Activated CD8-positive, alpha-beta T cell treated with anti-CD3 and anti-CD28 coated beads for 36 hours (primary cell): Measurements from ENCODE around the gene MICAL3. TPM values are rescaled to one million over a fixed set of nuclear protein-coding genes. Genes with fewer than 3 reads are reported as not detected.

Experiments used
- ATAC-seq: fragments of 200-7000 bp; cut with Tn5 transposase; one replicate; pipeline ENCODE4 v1.10.0; 2021; ENCODE audit warnings: mild to moderate bottlenecking, moderate library complexity
- CTCF ChIA-PET: fragments of 350-600 bp; sonication (Branson Sonifier 250); formaldehyde crosslinking; loops from one replicate; lab custom pipeline; 2021; ENCODE audit warnings: antibody characterized with exemption; lab: Charles Lee
- POLR2A ChIA-PET: fragments of 350-600 bp; sonication (Branson Sonifier 250); formaldehyde crosslinking; loops from one replicate; lab custom pipeline; 2021; ENCODE audit warnings: antibody characterized with exemption; lab: Charles Lee
- DNase-seq: peaks from one replicate; pipeline ENCODE4 v3.0.0-alpha.2; 2020
- H3K27ac Mint-ChIP-seq: one replicate; pipeline ENCODE4 v1.8.0; 2021; ENCODE audit warnings: mild to moderate bottlenecking, mixed read lengths
- H3K27me3 Mint-ChIP-seq: one replicate; pipeline ENCODE4 v1.8.0; 2021; ENCODE audit warnings: mixed read lengths
- H3K36me3 Mint-ChIP-seq: one replicate; pipeline ENCODE4 v1.8.0; 2021; ENCODE audit warnings: low read depth, mixed read lengths
- H3K4me1 Mint-ChIP-seq: one replicate; pipeline ENCODE4 v1.8.0; 2021; ENCODE audit warnings: low read depth, mixed read lengths
- H3K4me3 Mint-ChIP-seq: one replicate; pipeline ENCODE4 v1.8.0; 2021; ENCODE audit warnings: mild to moderate bottlenecking, moderate library complexity, mixed read lengths
- H3K9me3 Mint-ChIP-seq: one replicate; pipeline ENCODE4 v1.8.0; 2021; ENCODE audit warnings: mixed read lengths
- CTCF ChIP-seq: fragments of 200-600 bp; IDR thresholded peaks from one replicate; pipeline ENCODE4 v1.8.0; 2022; ENCODE audit warnings: antibody characterized with exemption, mild to moderate bottlenecking
- intact Hi-C: fragments of 100-400 bp; cut with micrococcal nuclease; formaldehyde crosslinking; loops from one replicate; pipeline ENCODE4 v1.10.0; 2022
- total RNA-seq, 2 experiments: library from RNA; stranded (reverse); gene quantifications; one replicate each; pipeline ENCODE4 v1.2.3, GENCODE V29; 2021

Gene MICAL3
- total RNA-seq, 2 experiments from 2014 or later, result 31.6 to 32.4 TPM

- ChIA-PET CTCF (no interaction called here), POLR2A (no interaction called here)
- intact Hi-C loops, result no loop called here
- H3K4me3 Mint-ChIP-seq, result no peak overlapping the region
- H3K27me3 Mint-ChIP-seq, result no peaks in the 10 kb centered on the region
- no peak for TF ChIP-seq CTCF
- DNase-seq, result no peak
- no peak overlapping the region for H3K27ac Mint-ChIP-seq
- H3K9me3 Mint-ChIP-seq, result no peaks in the 10 kb centered on the region
- H3K36me3 Mint-ChIP-seq, result no peaks in the 10 kb centered on the region
- no peaks in the 10 kb centered on the region for H3K4me1 Mint-ChIP-seq
- no peak for ATAC-seq
These were observed 73.6 kb downstream of the MICAL3 start for GRCh38 chr22:17950651-17951214.

GRCh38 chr22:17949642-17950473, 74.5 kb downstream of the MICAL3 start:
- Mint-ChIP-seq H3K4me1 (no peaks in the 10 kb centered on the region), H3K27me3 (no peaks in the 10 kb centered on the region), H3K27ac (no peak overlapping the region), H3K36me3 (no peaks in the 10 kb centered on the region), H3K9me3 (no peaks in the 10 kb centered on the region), H3K4me3 (no peak overlapping the region)
- ChIA-PET CTCF (no interaction called here), POLR2A (interaction anchor here (0.6 kb wide), 1 partner anchor 105 kb away, joined by 3 read pairs; no protein-coding TSS in a partner anchor)
- intact Hi-C loops, result no loop called here
- no peak for TF ChIP-seq CTCF
- no peak for ATAC-seq
- no peak for DNase-seq

GRCh38 chr22:17948101-17948500, 76.3 kb downstream of the MICAL3 start:
- Mint-ChIP-seq H3K4me3 (no peak overlapping the region), H3K4me1 (no peaks in the 10 kb centered on the region), H3K36me3 (no peaks in the 10 kb centered on the region), H3K27ac (no peak overlapping the region), H3K9me3 (no peaks in the 10 kb centered on the region), H3K27me3 (no peaks in the 10 kb centered on the region)
- no peak for TF ChIP-seq CTCF
- intact Hi-C loops, result no loop called here
- CTCF ChIA-PET, result no interaction called here
- ATAC-seq, result no peak
- DNase-seq, result no peak
- POLR2A ChIA-PET, result no interaction called here

- no peak overlapping the region for H3K27ac Mint-ChIP-seq
- POLR2A ChIA-PET, result interaction anchor here (1.0 kb wide), 1 partner anchor 50 kb away, joined by 3 read pairs; no protein-coding TSS in a partner anchor
- no peaks in the 10 kb centered on the region for H3K9me3 Mint-ChIP-seq
- H3K36me3 Mint-ChIP-seq, result no peaks in the 10 kb centered on the region
- no peaks in the 10 kb centered on the region for H3K27me3 Mint-ChIP-seq
- DNase-seq (no peak), ATAC-seq (no peak)
- no peaks in the 10 kb centered on the region for H3K4me1 Mint-ChIP-seq
- intact Hi-C loops, result no loop called here
- TF ChIP-seq CTCF, result no peak
- H3K4me3 Mint-ChIP-seq, result no peak overlapping the region
- CTCF ChIA-PET, result no interaction called here
These were observed 77.5 kb downstream of the MICAL3 start for GRCh38 chr22:17946662-17947367.
